ENCODE measurements around the gene PEX14.

Gene PEX14

DNA sequence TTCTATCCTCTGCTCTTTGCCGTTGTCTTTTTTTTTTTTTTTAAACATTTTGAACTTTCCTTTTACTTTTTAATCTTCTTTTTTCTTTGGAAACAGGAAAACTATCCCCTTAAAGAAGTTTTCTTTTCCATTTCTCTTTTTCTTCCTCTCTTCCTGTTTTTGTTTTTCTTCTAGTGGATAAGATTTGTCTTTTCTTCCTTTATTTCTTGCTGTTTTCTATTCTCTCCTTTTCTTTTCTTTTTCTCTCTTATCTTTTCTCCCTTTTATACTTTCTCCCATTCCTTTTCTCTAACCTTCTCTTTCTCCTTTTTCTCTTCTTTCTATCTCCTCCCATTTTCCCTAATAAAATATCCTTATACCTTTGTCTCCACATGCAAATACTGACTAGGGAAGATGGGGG, 46.2 kb downstream of the PEX14 start:
- DNase-seq (ENCODE audit: low spot score), result no peak
- TF ChIP-seq CTCF (IDR thresholded peaks at IDR 0.05; ENCODE audit: borderline replicate concordance, control extremely low read depth, extremely low read depth, insufficient read depth, missing control alignments), result no peak
- in situ Hi-C loops (cut with MboI; ENCODE audit: low sequenced_read_pairs, unreplicated experiment), result loop anchor here (25.0 kb wide), 2 partner anchors 341 to 416 kb away; no protein-coding TSS in a partner anchor

DNA sequence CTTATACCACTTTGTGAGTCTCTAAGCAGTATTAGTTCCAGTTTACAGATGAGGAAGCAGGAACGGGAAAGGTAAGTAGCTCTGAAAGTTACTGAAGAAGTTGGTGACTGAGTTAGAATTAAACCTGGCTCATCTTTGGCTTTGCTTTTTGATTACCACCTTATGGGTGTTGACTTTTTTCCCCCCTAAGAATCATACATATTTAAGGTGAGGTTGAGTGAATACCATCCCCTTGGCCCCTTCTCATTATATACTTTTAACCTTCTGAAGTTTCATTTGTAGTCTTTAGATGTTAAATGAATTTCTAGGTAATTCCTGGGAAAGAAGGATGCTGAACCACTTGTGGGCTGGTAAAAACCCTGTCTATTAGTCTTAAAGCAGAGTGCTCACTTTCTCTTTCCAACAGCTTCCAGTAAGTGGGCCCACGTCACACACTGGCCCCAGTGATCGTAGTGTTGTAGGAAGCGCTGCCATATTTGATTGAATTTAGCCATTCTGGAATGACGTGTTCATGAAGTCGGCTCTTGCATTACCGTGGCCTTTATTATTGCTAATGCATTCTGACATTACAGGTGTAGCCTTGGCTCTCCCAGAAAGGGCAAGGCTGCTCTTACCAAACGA, 46.9 kb downstream of the PEX14 start:
- in situ Hi-C loops (cut with MboI; ENCODE audit: low sequenced_read_pairs, unreplicated experiment), result loop anchor here (25.0 kb wide), 2 partner anchors 341 to 416 kb away; no protein-coding TSS in a partner anchor
- DNase-seq (ENCODE audit: low spot score), result no peak
- no peak for TF ChIP-seq CTCF (IDR thresholded peaks at IDR 0.05; ENCODE audit: borderline replicate concordance, control extremely low read depth, extremely low read depth, insufficient read depth, missing control alignments)

DNA sequence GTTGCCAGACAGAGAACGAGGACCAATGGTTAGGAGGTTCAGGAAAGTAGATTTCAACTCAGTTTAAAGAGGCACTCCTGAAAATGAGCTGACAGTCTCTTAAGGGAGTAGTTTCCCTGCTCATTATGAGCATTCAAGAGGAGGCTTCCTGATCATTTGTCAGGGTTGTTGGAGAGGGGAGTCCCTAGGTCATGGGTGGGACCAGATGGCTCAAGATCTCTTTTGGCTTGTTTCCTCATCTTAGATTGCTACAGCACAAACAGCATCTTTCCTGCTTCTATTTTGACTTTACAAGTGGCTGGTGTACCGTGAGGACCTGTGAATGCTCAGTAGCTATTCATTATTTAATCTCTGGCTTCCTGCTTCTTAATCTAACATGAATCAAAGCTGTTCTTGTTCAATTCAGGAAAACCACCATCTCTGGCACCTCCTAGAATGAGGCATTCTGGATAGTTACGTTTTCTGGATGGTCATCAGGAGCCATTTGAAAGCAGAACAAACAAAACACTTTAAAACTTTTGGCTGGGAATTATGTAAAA, 47.6 kb downstream of the PEX14 start:
- in situ Hi-C loops (cut with MboI; ENCODE audit: low sequenced_read_pairs, unreplicated experiment), result loop anchor here (25.0 kb wide), 2 partner anchors 340 to 415 kb away; no protein-coding TSS in a partner anchor
- DNase-seq (ENCODE audit: low spot score), result no peak
- TF ChIP-seq CTCF (IDR thresholded peaks at IDR 0.05; ENCODE audit: borderline replicate concordance, control extremely low read depth, extremely low read depth, insufficient read depth, missing control alignments), result no peak

GRCh38 chr1:10525208-10525607, 50.5 kb downstream of the PEX14 start:
- in situ Hi-C loops (cut with MboI; ENCODE audit: low sequenced_read_pairs, unreplicated experiment), result no loop called here
- DNase-seq (ENCODE audit: low spot score), result no peak
- no peak for TF ChIP-seq CTCF (IDR thresholded peaks at IDR 0.05; ENCODE audit: borderline replicate concordance, control extremely low read depth, extremely low read depth, insufficient read depth, missing control alignments)

- DNase-seq (ENCODE audit: low spot score), result no peak
- in situ Hi-C loops (cut with MboI; ENCODE audit: low sequenced_read_pairs, unreplicated experiment), result no loop called here
- no peak for TF ChIP-seq CTCF (IDR thresholded peaks at IDR 0.05; ENCODE audit: borderline replicate concordance, control extremely low read depth, extremely low read depth, insufficient read depth, missing control alignments)
Observed at GRCh38 chr1:10528066-10529014, 53.6 kb downstream of the PEX14 start.

DNA sequence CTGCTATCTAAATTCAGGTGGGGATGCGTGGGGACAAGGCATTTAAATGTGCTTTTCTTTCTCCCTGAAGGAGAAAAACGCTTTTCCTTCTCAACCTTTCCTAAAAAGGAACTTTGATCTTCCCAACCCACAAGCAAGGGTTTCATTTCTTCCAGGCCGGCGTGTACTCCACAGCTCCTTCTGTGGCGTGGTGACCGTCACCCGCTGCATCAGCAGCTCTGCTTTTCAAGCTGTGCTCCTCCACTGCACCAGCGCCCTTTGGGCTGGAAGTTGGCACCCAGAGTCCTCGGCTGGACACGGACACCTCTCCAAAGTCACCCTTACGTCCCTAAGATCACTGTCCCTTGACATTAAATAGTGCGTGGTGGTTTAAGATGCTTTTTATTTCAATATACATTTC, 54.3 kb downstream of the PEX14 start:
- in situ Hi-C loops (cut with MboI; ENCODE audit: low sequenced_read_pairs, unreplicated experiment), result no loop called here
- no peak for DNase-seq (ENCODE audit: low spot score)
- TF ChIP-seq CTCF (IDR thresholded peaks at IDR 0.05; ENCODE audit: borderline replicate concordance, control extremely low read depth, extremely low read depth, insufficient read depth, missing control alignments), result no peak

Measured in GM13976 (cell line).